HepG2 (cell line): ENCODE data around the gene ARHGAP15. TPM values are rescaled to one million over a fixed set of nuclear protein-coding genes. Genes with fewer than 3 reads are reported as not detected.

Source experiments
- ATF7 ChIP-seq, 2 experiments: fragments of 450-650 bp in 1 of 2; sonication (generic) in 1 of 2; formaldehyde crosslinking in 1 of 2; IDR thresholded peaks; 2 replicates each; pipeline versions ENCODE4 v1.4.0 to v1.6.1; 2016 to 2020; ENCODE audit warnings: antibody characterized with exemption in 1 of 2, mild to moderate bottlenecking in 1 of 2, missing genetic modification reagents in 1 of 2
- EP300 ChIP-seq, 3 experiments: sonication (generic) in 1 of 3; formaldehyde crosslinking in 1 of 3; IDR thresholded peaks; 2 replicates each; pipeline versions ENCODE4 v1.5.1 to v1.6.1; 2011 to 2020; ENCODE audit warnings: low read depth in 2 of 3, low read length in 2 of 3, borderline replicate concordance in 1 of 3, improper control_type of control experiment in 1 of 3, mild to moderate bottlenecking in 1 of 3, missing genetic modification reagents in 1 of 3, moderate library complexity in 1 of 3
- SMC3 ChIP-seq: IDR thresholded peaks from 2 replicates; pipeline ENCODE4 v1.6.1; 2011; ENCODE audit warnings: low read length, improper control_type of control experiment
- ZKSCAN1 ChIP-seq: fragments of 150-350 bp; IDR thresholded peaks from 2 replicates; pipeline ENCODE4 v1.6.1; 2014; ENCODE audit warnings: low read length
- ZNF326 ChIP-seq: sonication (generic); formaldehyde crosslinking; IDR thresholded peaks from 2 replicates; pipeline ENCODE4 v1.4.0; 2020; ENCODE audit warnings: missing genetic modification reagents, borderline replicate concordance
- ZNF362 ChIP-seq: sonication (generic); formaldehyde crosslinking; IDR thresholded peaks from 2 replicates; pipeline ENCODE4 v1.4.0; 2020; ENCODE audit warnings: missing genetic modification reagents, mild to moderate bottlenecking, borderline replicate concordance
- ZNF503 ChIP-seq: sonication (generic); formaldehyde crosslinking; IDR thresholded peaks from 2 replicates; pipeline ENCODE4 v1.4.0; 2020; ENCODE audit warnings: missing genetic modification reagents
- polyA plus RNA-seq, 8 experiments: library from polyadenylated mRNA; depleted of rRNA in 3 of 8; stranded (reverse) in 7 of 8; unstranded in 1 of 8; fragments of >200 nt; fragmentation: Illumina TruSeq in 4 of 8; extraction: Trizol in 4 of 8; gene quantifications; 2 replicates each; pipeline versions ENCODE4 v1.2.1 to v1.2.3, GENCODE V29; 2011 to 2016; ENCODE audit warnings: low read depth in 4 of 8, missing spikeins in 1 of 8, mixed read lengths in 1 of 8; ENCODE audit not compliant: insufficient read depth in 1 of 8
- total RNA-seq, 5 experiments: library from RNA; depleted of rRNA; stranded (reverse); fragments of >200 nt; fragmentation: Illumina TruSeq; extraction: Trizol; gene quantifications; 2 replicates each; pipeline ENCODE4 v1.2.3, GENCODE V29; 2016; ENCODE audit warnings: low read depth in 1 of 5
- TF ChIP-seq, protein P1 (sequence below): sonication (generic); formaldehyde crosslinking; IDR thresholded peaks from 2 replicates; pipeline ENCODE4 v1.5.0; 2020; ENCODE audit warnings: mild to moderate bottlenecking, missing genetic modification reagents
- TF ChIP-seq, protein P2 (sequence below): sonication (generic); formaldehyde crosslinking; IDR thresholded peaks from 2 replicates; pipeline ENCODE4 v1.8.0; 2023; ENCODE audit warnings: mild to moderate bottlenecking, missing genetic modification reagents

ARHGAP15 gene
- total and polyA plus RNA-seq, 2 of the 13 experiments (the other 11 are each of a cell fraction or from before 2014, with no cell fraction given): 0.04 TPM; not detected in 1

- TF ChIP-seq EP300 (IDR thresholded peaks at IDR 0.05; ENCODE audit: low read depth in 2 of 2, low read length in 2 of 2) (no peak), EP300 (CRISPR knock-in tag; IDR thresholded peaks at IDR 0.05; ENCODE audit: borderline replicate concordance) (no peak), ZNF362 (CRISPR knock-in tag) (no peak), SMC3 (no peak), ZNF326 (CRISPR knock-in tag) (no peak), ATF7 (IDR thresholded peaks at IDR 0.05) (no peak), ATF7 (CRISPR knock-in tag; IDR thresholded peaks at IDR 0.05) (no peak), ZKSCAN1 (no peak), ZNF503 (CRISPR knock-in tag) (no peak)
- TF ChIP-seq, protein P1, sequence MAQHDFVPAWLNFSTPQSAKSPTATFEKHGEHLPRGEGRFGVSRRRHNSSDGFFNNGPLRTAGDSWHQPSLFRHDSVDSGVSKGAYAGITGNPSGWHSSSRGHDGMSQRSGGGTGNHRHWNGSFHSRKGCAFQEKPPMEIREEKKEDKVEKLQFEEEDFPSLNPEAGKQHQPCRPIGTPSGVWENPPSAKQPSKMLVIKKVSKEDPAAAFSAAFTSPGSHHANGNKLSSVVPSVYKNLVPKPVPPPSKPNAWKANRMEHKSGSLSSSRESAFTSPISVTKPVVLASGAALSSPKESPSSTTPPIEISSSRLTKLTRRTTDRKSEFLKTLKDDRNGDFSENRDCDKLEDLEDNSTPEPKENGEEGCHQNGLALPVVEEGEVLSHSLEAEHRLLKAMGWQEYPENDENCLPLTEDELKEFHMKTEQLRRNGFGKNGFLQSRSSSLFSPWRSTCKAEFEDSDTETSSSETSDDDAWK: no peak
- TF ChIP-seq, protein P2, sequence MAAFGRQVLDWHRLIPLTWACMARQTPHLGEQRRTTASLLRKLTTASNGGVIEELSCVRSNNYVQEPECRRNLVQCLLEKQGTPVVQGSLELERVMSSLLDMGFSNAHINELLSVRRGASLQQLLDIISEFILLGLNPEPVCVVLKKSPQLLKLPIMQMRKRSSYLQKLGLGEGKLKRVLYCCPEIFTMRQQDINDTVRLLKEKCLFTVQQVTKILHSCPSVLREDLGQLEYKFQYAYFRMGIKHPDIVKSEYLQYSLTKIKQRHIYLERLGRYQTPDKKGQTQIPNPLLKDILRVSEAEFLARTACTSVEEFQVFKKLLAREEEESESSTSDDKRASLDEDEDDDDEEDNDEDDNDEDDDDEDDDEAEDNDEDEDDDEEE (CRISPR knock-in tag): no peak
Measured at GRCh38 chr2:143415571-143415970, 286.4 kb downstream of the ARHGAP15 start (continued).
